Glutamatergic neuron (in vitro differentiated cells): ENCODE measurements around the gene BRWD1. TPM values are rescaled to one million over a fixed set of nuclear protein-coding genes. Genes with fewer than 3 reads are reported as not detected.

ENCODE experiments used
- DNase-seq: peaks from one replicate; pipeline ENCODE4 v3.0.0; 2022
- H3K27ac Mint-ChIP-seq: one replicate; pipeline ENCODE4 v1.8.0; 2020; ENCODE audit warnings: mild to moderate bottlenecking, mixed read lengths, inconsistent platforms; ENCODE audit not compliant: unreplicated experiment
- H3K27me3 Mint-ChIP-seq: one replicate; pipeline ENCODE4 v1.8.0; 2020; ENCODE audit warnings: mild to moderate bottlenecking, moderate library complexity, mixed read lengths, inconsistent platforms; ENCODE audit not compliant: unreplicated experiment
- H3K36me3 Mint-ChIP-seq: one replicate; pipeline ENCODE4 v1.8.0; 2020; ENCODE audit warnings: mild to moderate bottlenecking, mixed read lengths, inconsistent platforms; ENCODE audit not compliant: unreplicated experiment
- H3K4me1 Mint-ChIP-seq: one replicate; pipeline ENCODE4 v1.8.0; 2020; ENCODE audit warnings: mild to moderate bottlenecking, low read depth, mixed read lengths, inconsistent platforms; ENCODE audit not compliant: unreplicated experiment
- H3K4me3 Mint-ChIP-seq: one replicate; pipeline ENCODE4 v1.8.0; 2020; ENCODE audit warnings: mild to moderate bottlenecking, mixed read lengths, inconsistent platforms; ENCODE audit not compliant: unreplicated experiment
- H3K9me3 Mint-ChIP-seq: one replicate; pipeline ENCODE4 v1.8.0; 2020; ENCODE audit warnings: mild to moderate bottlenecking, moderate library complexity, mixed read lengths, inconsistent platforms; ENCODE audit not compliant: unreplicated experiment
- total RNA-seq: library from RNA; stranded (reverse); fragmentation: NEBNext Ultra II Directional; extraction: Animal tissue kit (Norgen Biotek cat#: 25700); gene quantifications from one replicate; pipeline ENCODE4 v1.2.1, GENCODE V29; 2021; ENCODE audit not compliant: unreplicated experiment
- TF ChIP-seq, protein P1 (sequence below): fragments of 200-600 bp; sonication (generic); IDR thresholded peaks from one replicate; pipeline ENCODE4 v1.5.0; 2021; ENCODE audit not compliant: partially characterized antibody, unreplicated experiment

BRWD1 gene
- total RNA-seq, 1 donor from 2014 or later: 64.6 TPM

- Mint-ChIP-seq H3K27ac (peak overlapping the region; percentile 24), H3K27me3 (peaks cover 9% of the 10 kb centered on the region), H3K4me3 (peak overlapping the region; percentile 82), H3K9me3 (peaks cover 12% of the 10 kb centered on the region), H3K4me1 (peaks cover 11% of the 10 kb centered on the region), H3K36me3 (no peaks in the 10 kb centered on the region)
- DNase-seq: peak; percentile 90
- TF ChIP-seq, protein P1, sequence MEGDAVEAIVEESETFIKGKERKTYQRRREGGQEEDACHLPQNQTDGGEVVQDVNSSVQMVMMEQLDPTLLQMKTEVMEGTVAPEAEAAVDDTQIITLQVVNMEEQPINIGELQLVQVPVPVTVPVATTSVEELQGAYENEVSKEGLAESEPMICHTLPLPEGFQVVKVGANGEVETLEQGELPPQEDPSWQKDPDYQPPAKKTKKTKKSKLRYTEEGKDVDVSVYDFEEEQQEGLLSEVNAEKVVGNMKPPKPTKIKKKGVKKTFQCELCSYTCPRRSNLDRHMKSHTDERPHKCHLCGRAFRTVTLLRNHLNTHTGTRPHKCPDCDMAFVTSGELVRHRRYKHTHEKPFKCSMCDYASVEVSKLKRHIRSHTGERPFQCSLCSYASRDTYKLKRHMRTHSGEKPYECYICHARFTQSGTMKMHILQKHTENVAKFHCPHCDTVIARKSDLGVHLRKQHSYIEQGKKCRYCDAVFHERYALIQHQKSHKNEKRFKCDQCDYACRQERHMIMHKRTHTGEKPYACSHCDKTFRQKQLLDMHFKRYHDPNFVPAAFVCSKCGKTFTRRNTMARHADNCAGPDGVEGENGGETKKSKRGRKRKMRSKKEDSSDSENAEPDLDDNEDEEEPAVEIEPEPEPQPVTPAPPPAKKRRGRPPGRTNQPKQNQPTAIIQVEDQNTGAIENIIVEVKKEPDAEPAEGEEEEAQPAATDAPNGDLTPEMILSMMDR: no peak
These were observed 1.1 kb downstream of the BRWD1 start for GRCh38 chr21:39312112-39313041.

DNA sequence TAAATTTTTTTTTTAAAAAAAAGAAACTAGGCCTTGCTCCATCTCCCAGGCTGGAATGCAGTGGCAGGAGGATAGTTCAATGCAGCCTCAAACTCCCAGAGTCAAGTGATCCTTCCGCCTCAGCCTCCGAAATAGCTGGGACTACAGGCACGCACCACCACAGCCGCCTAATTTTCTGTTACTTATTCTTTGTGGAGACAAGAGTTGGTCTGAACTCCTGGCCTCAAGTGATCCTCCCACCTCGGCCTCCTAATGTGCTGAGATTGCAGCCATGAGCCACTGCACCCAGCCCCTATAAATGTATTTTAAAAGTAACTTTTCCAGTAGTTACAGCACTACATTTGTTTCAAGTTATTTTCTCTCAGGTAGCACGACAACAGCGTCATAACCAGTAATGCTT lies 2.3 kb downstream of the BRWD1 start:
- Mint-ChIP-seq H3K9me3 (peaks cover 12% of the 10 kb centered on the region), H3K36me3 (no peaks in the 10 kb centered on the region), H3K4me1 (peaks cover 11% of the 10 kb centered on the region), H3K27ac (no peak overlapping the region), H3K4me3 (no peak overlapping the region), H3K27me3 (peaks cover 9% of the 10 kb centered on the region)
- DNase-seq: no peak
- TF ChIP-seq, protein P1: no peak

DNA sequence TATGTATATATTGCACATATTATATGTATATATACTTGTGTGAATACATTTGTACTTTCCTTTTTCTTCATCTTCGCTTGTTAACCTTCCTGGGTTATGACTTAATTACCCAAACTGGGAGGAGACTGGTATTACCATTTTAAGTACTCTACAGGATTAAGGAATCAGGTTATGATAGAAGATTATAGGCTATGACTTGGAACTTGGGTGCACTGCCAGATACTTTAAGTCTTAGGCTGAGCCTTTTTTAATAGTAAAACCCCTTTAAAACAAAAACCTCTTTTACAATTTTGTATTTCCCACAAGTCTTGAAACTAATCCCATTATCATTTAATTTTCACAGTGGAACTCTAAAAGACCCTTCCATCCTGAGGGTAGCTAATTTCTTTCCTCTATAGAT lies 6.0 kb downstream of the BRWD1 start:
- TF ChIP-seq, protein P1: no peak
- Mint-ChIP-seq H3K4me1 (peaks cover 8% of the 10 kb centered on the region), H3K4me3 (no peak overlapping the region), H3K27me3 (peaks cover 5% of the 10 kb centered on the region), H3K9me3 (peaks cover 7% of the 10 kb centered on the region), H3K27ac (no peak overlapping the region), H3K36me3 (no peaks in the 10 kb centered on the region)
- DNase-seq: no peak

DNA sequence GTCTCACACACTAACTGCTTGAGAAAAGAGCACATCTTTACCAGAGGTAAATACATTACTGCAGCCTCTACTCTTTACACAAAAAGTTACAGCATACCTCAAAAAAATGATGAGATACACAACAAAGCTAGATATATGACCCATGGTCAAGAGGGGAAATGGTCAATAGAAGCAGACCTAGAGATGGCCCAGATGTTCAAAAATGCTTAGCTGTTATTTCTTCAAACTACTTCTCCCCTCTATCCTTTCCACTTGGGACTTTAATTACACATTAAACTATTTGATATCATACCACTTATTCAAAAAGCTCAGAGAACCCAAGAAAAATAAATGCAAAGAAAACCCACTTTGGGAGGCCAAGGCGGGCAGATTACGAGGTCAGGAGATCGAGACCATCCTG lies 12.8 kb downstream of the BRWD1 start:
- Mint-ChIP-seq H3K27me3 (no peaks in the 10 kb centered on the region), H3K9me3 (no peaks in the 10 kb centered on the region), H3K27ac (no peak overlapping the region), H3K4me1 (no peaks in the 10 kb centered on the region), H3K36me3 (peaks cover 9% of the 10 kb centered on the region), H3K4me3 (no peak overlapping the region)
- DNase-seq: no peak
- TF ChIP-seq, protein P1: no peak

- Mint-ChIP-seq H3K27ac (peak overlapping the region; percentile 36), H3K4me1 (no peaks in the 10 kb centered on the region), H3K4me3 (no peak overlapping the region), H3K27me3 (no peaks in the 10 kb centered on the region), H3K9me3 (no peaks in the 10 kb centered on the region), H3K36me3 (peaks cover 14% of the 10 kb centered on the region)
- TF ChIP-seq, protein P1: no peak
- no peak for DNase-seq
These were observed 16.5 kb downstream of the BRWD1 start for GRCh38 chr21:39296891-39297290.
